Naive B cell (primary cell): ENCODE measurements around the gene SOS2. TPM values are rescaled to one million over a fixed set of nuclear protein-coding genes. Genes with fewer than 3 reads are reported as not detected.
A peak's percentile ranks its signal among the peaks of the same experiment; 100 is the strongest.
"Not testable (repeated sequence)": the region's sequence is repeated elsewhere in the genome, so short reads cannot be mapped to it uniquely, and the experiment has no call there.

Source experiments
- ATAC-seq, 2 donors: fragments of 150-1000 bp; cut with Tn5 transposase; 2 replicates each; pipeline ENCODE4 v1.10.0; 2021; ENCODE audit warnings: low read depth in 2 of 2, mild to moderate bottlenecking in 2 of 2, moderate library complexity in 2 of 2
- DNase-seq: peaks from one replicate; pipeline ENCODE4 v3.0.0; 2022
- H3K27ac Mint-ChIP-seq, 6 donors: one replicate each; pipeline ENCODE4 v1.8.0; 2020 to 2022; ENCODE audit warnings: mild to moderate bottlenecking in 6 of 6, mixed read lengths in 6 of 6, moderate library complexity in 5 of 6, inconsistent platforms in 2 of 6
- H3K27me3 Mint-ChIP-seq, 3 donors: one replicate each; pipeline ENCODE4 v1.8.0; 2021 to 2022; ENCODE audit warnings: mixed read lengths in 3 of 3, mild to moderate bottlenecking in 1 of 3
- H3K36me3 Mint-ChIP-seq, 2 donors: one replicate each; pipeline ENCODE4 v1.8.0; 2020 to 2022; ENCODE audit warnings: mixed read lengths in 2 of 2, inconsistent platforms in 1 of 2, mild to moderate bottlenecking in 1 of 2
- H3K4me1 Mint-ChIP-seq, 3 donors: one replicate each; pipeline ENCODE4 v1.8.0; 2020 to 2022; ENCODE audit warnings: mixed read lengths in 3 of 3, inconsistent platforms in 1 of 3, mild to moderate bottlenecking in 1 of 3, moderate library complexity in 1 of 3
- H3K4me3 Mint-ChIP-seq, 8 donors: one replicate each; pipeline ENCODE4 v1.8.0; 2020 to 2022; ENCODE audit warnings: mild to moderate bottlenecking in 8 of 8, mixed read lengths in 8 of 8, moderate library complexity in 8 of 8, inconsistent platforms in 2 of 8
- H3K9me3 Mint-ChIP-seq, 7 donors: one replicate each; pipeline ENCODE4 v1.8.0; 2020 to 2022; ENCODE audit warnings: mixed read lengths in 7 of 7, mild to moderate bottlenecking in 5 of 7, inconsistent platforms in 2 of 7, moderate library complexity in 1 of 7
- polyA plus RNA-seq, 6 donors: library from polyadenylated mRNA; unstranded; fragments of 300-500 nt; fragmentation: Illumina TruSeq; gene quantifications; one replicate each; pipeline ENCODE4 v1.2.3, GENCODE V29; 2021; ENCODE audit warnings: low read depth in 6 of 6

Gene SOS2
- polyA plus RNA-seq, 6 donors from 2014 or later, result 15.6 to 34.8 (median 20.3) TPM

DNA sequence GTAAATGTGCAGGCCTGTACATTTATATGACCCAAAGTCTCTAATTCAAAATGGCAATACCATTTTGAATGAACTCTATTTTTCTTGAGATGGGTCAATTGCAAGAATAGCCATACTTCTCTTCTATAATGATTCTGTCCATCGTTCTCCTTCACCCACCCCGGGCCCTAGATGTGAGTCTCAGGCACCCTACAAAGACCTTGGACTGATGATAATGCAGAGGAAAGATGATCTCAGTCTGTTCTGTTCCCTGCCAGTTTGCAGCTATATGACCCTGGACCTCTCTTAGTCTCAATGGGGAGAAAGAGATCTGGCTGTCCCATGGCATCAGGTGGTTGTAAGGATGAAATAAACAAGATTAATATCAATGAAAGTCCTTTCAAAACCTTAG is 145.1 kb downstream of the SOS2 start:
- no peak for ATAC-seq
- H3K27ac Mint-ChIP-seq, result peak overlapping the region; percentile 96 to 99 (median 99)
- peaks cover 69 to 87% (median 74%) of the 10 kb centered on the region in 3 donors for H3K4me1 Mint-ChIP-seq
- no peaks in the 10 kb centered on the region for H3K27me3 Mint-ChIP-seq
- H3K36me3 Mint-ChIP-seq, result peaks cover 9 to 16% of the 10 kb centered on the region in 2 donors
- no peak for DNase-seq
- peaks cover 0 to 5% (median 0%) of the 10 kb centered on the region in 7 donors for H3K9me3 Mint-ChIP-seq
- H3K4me3 Mint-ChIP-seq, result peak overlapping the region; percentile 55 to 85 (median 74)

- H3K36me3 Mint-ChIP-seq, result peaks cover 5 to 11% of the 10 kb centered on the region in 2 donors
- H3K4me1 Mint-ChIP-seq, result peaks cover 63 to 87% (median 70%) of the 10 kb centered on the region in 3 donors
- ATAC-seq (peak; percentile 74 to 76), DNase-seq (peak; percentile 86)
- peak overlapping the region; percentile 55 to 85 (median 74) for H3K4me3 Mint-ChIP-seq
- no peaks in the 10 kb centered on the region for H3K27me3 Mint-ChIP-seq
- peaks cover 0 to 2% (median 0%) of the 10 kb centered on the region in 7 donors for H3K9me3 Mint-ChIP-seq
- H3K27ac Mint-ChIP-seq, result peak overlapping the region; percentile 96 to 99 (median 99)
Measured at GRCh38 chr14:50085570-50086320, 145.6 kb downstream of the SOS2 start.

- ATAC-seq, result no peak
- Mint-ChIP-seq H3K4me1 (peaks cover 54 to 80% (median 62%) of the 10 kb centered on the region in 3 donors), H3K27me3 (no peaks in the 10 kb centered on the region), H3K9me3 (no peaks in the 10 kb centered on the region), H3K36me3 (peaks cover 0 to 9% of the 10 kb centered on the region in 2 donors), H3K27ac (peak overlapping the region; percentile 96 to 99 (median 99)), H3K4me3 (peak overlapping the region in 7 of 8 donors; percentile 55 to 79 (median 76))
- no peak for DNase-seq
Measured at GRCh38 chr14:50084666-50085065, 146.7 kb downstream of the SOS2 start.

GRCh38 chr14:50083467-50084337 is 147.7 kb downstream of the SOS2 start:
- Mint-ChIP-seq H3K4me1 (peaks cover 54 to 76% (median 62%) of the 10 kb centered on the region in 3 donors), H3K27me3 (no peaks in the 10 kb centered on the region), H3K36me3 (peaks cover 0 to 9% of the 10 kb centered on the region in 2 donors), H3K4me3 (peak overlapping the region; percentile 3 to 88 (median 66)), H3K27ac (peak overlapping the region; percentile 96 to 99 (median 99)), H3K9me3 (no peaks in the 10 kb centered on the region)
- no peak for DNase-seq
- peak in 1 of 2 donors; percentile 2 for ATAC-seq

- DNase-seq (peak; percentile 85), ATAC-seq (peak; percentile 79)
- peaks cover 51 to 76% (median 65%) of the 10 kb centered on the region in 3 donors for H3K4me1 Mint-ChIP-seq
- H3K9me3 Mint-ChIP-seq, result no peaks in the 10 kb centered on the region
- no peaks in the 10 kb centered on the region for H3K27me3 Mint-ChIP-seq
- peak overlapping the region; percentile 96 to 99 (median 98) for H3K27ac Mint-ChIP-seq
- H3K36me3 Mint-ChIP-seq, result peaks cover 0 to 9% of the 10 kb centered on the region in 2 donors
- peak overlapping the region; percentile 17 to 88 (median 66) for H3K4me3 Mint-ChIP-seq
Measured at GRCh38 chr14:50082784-50083466, 148.5 kb downstream of the SOS2 start.

DNA sequence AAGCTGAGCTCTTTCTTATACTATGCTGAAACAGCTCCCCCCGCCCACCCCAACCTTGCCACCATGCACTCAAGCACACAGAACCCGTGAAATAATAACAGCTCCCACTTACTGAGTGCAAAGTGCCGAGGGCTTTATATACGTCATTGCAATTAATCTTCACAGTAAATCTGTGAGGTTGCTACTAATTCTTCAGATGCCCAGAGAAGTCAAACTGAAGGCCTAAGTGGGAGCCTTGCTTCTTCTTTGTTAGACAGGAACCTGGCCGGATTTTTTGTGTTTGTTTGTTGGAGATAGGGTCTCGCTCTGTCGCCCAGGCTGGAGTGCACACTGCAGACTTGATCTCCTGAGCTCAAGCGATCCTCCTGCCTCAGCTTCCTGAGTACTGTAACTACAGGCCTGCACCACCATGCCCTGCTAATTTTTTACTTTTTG is 149.1 kb downstream of the SOS2 start:
- Mint-ChIP-seq H3K27me3 (no peaks in the 10 kb centered on the region), H3K27ac (peak overlapping the region; percentile 96 to 99 (median 98)), H3K4me1 (peaks cover 49 to 73% (median 64%) of the 10 kb centered on the region in 3 donors), H3K36me3 (peaks cover 0 to 9% of the 10 kb centered on the region in 2 donors), H3K4me3 (peak overlapping the region; percentile 17 to 88 (median 66)), H3K9me3 (peaks cover 0 to 2% (median 0%) of the 10 kb centered on the region in 7 donors)
- peak in 1 of 2 donors; percentile 19 for ATAC-seq
- no peak for DNase-seq

DNA sequence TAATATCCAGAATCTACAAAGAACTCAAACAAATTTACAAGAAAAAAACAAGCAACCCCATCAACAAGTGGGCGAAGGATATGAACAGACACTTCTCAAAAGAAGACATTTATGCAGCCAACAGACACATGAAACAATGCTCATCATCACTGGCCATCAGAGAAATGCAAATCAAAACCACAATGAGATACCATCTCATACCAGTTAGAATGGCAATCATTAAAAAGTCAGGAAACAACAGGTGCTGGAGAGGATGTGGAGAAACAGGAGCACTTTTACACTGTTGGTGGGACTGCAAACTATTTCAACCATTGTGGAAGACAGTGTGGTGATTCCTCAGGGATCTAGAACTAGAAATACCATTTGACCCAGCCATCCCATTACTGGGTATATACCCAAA is 152.3 kb downstream of the SOS2 start:
- H3K9me3 Mint-ChIP-seq, H3K4me3 Mint-ChIP-seq, DNase-seq, ATAC-seq, H3K27me3 Mint-ChIP-seq, H3K36me3 Mint-ChIP-seq: not testable (repeated sequence)
- peak overlapping the region in 2 of 6 donors; percentile 9 to 32 for H3K27ac Mint-ChIP-seq
- H3K4me1 Mint-ChIP-seq, result peaks cover 33 to 58% (median 54%) of the 10 kb centered on the region in 3 donors

DNA sequence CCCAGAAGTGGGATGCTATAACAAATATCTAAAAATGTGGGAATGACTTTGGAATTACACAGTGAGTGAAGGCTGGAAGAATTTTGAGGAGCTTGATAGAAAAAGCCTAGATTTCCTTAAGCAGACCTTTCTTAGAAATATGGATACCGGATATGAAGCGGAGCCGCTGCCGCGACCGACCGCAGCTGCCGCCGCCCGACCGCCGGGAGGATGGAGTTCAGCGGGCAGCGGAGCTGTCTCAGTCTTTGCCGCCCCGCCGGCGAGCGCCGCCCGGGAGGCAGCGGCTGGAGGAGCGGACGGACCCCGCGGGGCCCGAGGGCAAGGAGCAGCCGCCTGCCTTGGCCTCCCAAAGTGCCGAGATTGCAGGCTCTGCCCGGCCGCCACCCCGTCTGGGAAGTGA is 157.7 kb downstream of the SOS2 start:
- ATAC-seq, H3K27me3 Mint-ChIP-seq, H3K4me3 Mint-ChIP-seq, H3K36me3 Mint-ChIP-seq, DNase-seq, H3K9me3 Mint-ChIP-seq: not testable (repeated sequence)
- peaks cover 27 to 49% (median 40%) of the 10 kb centered on the region in 3 donors for H3K4me1 Mint-ChIP-seq
- H3K27ac Mint-ChIP-seq, result peak overlapping the region in 1 of 6 donors; percentile 36

DNA sequence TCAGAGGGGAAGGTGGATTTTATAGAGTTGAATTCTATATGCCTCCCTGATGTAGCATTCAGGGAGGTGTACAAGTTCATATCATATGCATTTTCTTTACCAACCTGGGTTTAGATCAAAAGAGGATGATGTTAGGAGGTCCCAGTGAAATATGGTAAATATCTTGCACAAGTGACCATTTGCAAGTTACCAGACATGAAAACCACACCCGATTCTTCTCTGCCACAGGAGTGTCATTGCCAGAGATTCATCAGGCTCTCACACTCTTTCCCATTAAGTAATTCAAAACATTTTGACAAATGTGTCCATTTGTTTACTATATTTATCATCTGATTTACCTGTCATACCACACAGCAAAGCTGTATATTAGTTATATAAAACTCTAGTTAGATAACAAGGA is 159.0 kb downstream of the SOS2 start:
- Mint-ChIP-seq H3K36me3 (peaks cover 0 to 6% of the 10 kb centered on the region in 2 donors), H3K9me3 (no peaks in the 10 kb centered on the region), H3K27ac (peak overlapping the region in 2 of 6 donors; percentile 66 to 86), H3K27me3 (no peaks in the 10 kb centered on the region), H3K4me1 (peaks cover 25 to 45% (median 29%) of the 10 kb centered on the region in 3 donors), H3K4me3 (no peak overlapping the region)
- no peak for ATAC-seq
- no peak for DNase-seq

DNA sequence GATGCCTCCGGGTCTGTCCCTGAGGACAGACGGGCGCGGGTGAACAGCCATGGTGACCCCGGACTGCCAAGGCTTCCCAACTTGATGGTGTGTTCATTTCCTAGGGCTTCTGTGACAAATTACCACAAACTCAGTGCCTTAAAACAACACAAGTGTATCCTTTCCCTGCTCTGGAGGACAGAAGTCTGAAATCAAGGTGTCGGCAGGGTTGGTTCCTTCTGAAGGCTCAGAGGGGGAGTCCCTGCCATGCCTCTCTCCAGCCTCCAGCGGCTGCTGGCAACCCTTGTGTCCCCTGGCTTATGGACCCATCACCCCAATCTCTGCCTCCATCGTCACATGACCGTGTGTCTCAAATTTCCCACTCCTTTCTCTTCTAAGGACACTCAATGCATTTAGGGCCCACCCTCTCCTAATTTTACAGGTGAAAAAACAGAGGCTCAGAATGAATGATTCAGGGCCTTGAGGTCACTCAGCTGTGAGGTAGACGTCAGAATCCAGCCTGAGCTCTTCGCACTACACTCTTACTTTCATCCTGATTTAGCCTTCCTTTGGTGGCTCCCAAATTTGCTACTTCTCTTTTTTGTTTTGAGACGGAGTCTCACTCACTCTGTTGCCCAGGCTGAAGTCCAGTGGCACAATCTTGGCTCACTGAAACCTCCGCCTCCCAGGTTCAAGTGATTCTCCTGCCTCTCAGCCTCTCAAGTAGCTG is 160.4 kb downstream of the SOS2 start:
- H3K4me1 Mint-ChIP-seq, result peaks cover 25 to 51% (median 29%) of the 10 kb centered on the region in 3 donors
- peak overlapping the region in 5 of 6 donors; percentile 64 to 88 (median 82) for H3K27ac Mint-ChIP-seq

GRCh38 chr14:50070230-50070629 is 161.1 kb downstream of the SOS2 start:
- Mint-ChIP-seq H3K27me3 (no peaks in the 10 kb centered on the region), H3K36me3 (peaks cover 0 to 6% of the 10 kb centered on the region in 2 donors), H3K9me3 (no peaks in the 10 kb centered on the region), H3K4me3 (no peak overlapping the region), H3K27ac (peak overlapping the region in 4 of 6 donors; percentile 18 to 86 (median 60)), H3K4me1 (peaks cover 33 to 54% (median 36%) of the 10 kb centered on the region in 3 donors)
- DNase-seq, result no peak
- ATAC-seq, result no peak

More for the DNA sequence above, 160.4 kb downstream of the SOS2 start:
- Mint-ChIP-seq H3K9me3 (no peaks in the 10 kb centered on the region), H3K36me3 (peaks cover 0 to 6% of the 10 kb centered on the region in 2 donors), H3K27me3 (no peaks in the 10 kb centered on the region), H3K4me3 (peak overlapping the region in 1 of 8 donors; percentile 47)
- ATAC-seq (peak in 1 of 2 donors; percentile 23), DNase-seq (no peak)

- no peaks in the 10 kb centered on the region for H3K9me3 Mint-ChIP-seq
- peak overlapping the region in 4 of 6 donors; percentile 30 to 86 (median 80) for H3K27ac Mint-ChIP-seq
- no peak for ATAC-seq
- H3K4me3 Mint-ChIP-seq, result no peak overlapping the region
- peaks cover 38 to 60% (median 40%) of the 10 kb centered on the region in 3 donors for H3K4me1 Mint-ChIP-seq
- no peak for DNase-seq
- H3K36me3 Mint-ChIP-seq, result peaks cover 0 to 6% of the 10 kb centered on the region in 2 donors
- no peaks in the 10 kb centered on the region for H3K27me3 Mint-ChIP-seq
Measured at GRCh38 chr14:50069325-50069724, 162.1 kb downstream of the SOS2 start.
